NCI-H2081 treated with DMSO at 0.1 percent for 48 hours (cell line): ENCODE results near the gene TBX20.
A peak's percentile ranks its signal among the peaks of the same experiment; 100 is the strongest.
"Not testable (repeated sequence)": the region's sequence is repeated elsewhere in the genome, so short reads cannot be mapped to it uniquely, and the experiment has no call there.

Source experiments
- DNase-seq: peaks from one replicate; lab custom pipeline; 2025; lab: John Stamatoyannopoulos, UW

Gene TBX20

GRCh38 chr7:35220176-35220575 is 33.7 kb downstream of the TBX20 start:
- DNase-seq = not testable (repeated sequence)

GRCh38 chr7:35216033-35216432 is 37.9 kb downstream of the TBX20 start:
- DNase-seq = not testable (repeated sequence)

- not testable (repeated sequence) for DNase-seq
These were observed 38.8 kb downstream of the TBX20 start for GRCh38 chr7:35215063-35215462.

GRCh38 chr7:35206924-35207323 is 47.0 kb downstream of the TBX20 start:
- not testable (repeated sequence) for DNase-seq

GRCh38 chr7:35204850-35205249 is 49.0 kb downstream of the TBX20 start:
- not testable (repeated sequence) for DNase-seq

- not testable (repeated sequence) for DNase-seq
These were observed 49.9 kb downstream of the TBX20 start for GRCh38 chr7:35204031-35204430.

- not testable (repeated sequence) for DNase-seq
These were observed 51.5 kb downstream of the TBX20 start for GRCh38 chr7:35202353-35202752.

GRCh38 chr7:35200170-35200569 is 53.7 kb downstream of the TBX20 start:
- not testable (repeated sequence) for DNase-seq

GRCh38 chr7:35198370-35199140 is 55.3 kb downstream of the TBX20 start:
- DNase-seq = not testable (repeated sequence)

GRCh38 chr7:35191571-35191970 is 62.3 kb downstream of the TBX20 start:
- not testable (repeated sequence) for DNase-seq

GRCh38 chr7:35190146-35190773 is 63.6 kb downstream of the TBX20 start:
- not testable (repeated sequence) for DNase-seq

- DNase-seq = not testable (repeated sequence)
These were observed 67.1 kb downstream of the TBX20 start for GRCh38 chr7:35186751-35187150.

- peak; percentile 30 for DNase-seq
These were observed 67.8 kb downstream of the TBX20 start for GRCh38 chr7:35185908-35186731.

- not testable (repeated sequence) for DNase-seq
These were observed 68.4 kb downstream of the TBX20 start for GRCh38 chr7:35185578-35185907.

GRCh38 chr7:35184961-35185360 is 68.9 kb downstream of the TBX20 start:
- DNase-seq = not testable (repeated sequence)

- DNase-seq = not testable (repeated sequence)
These were observed 69.9 kb downstream of the TBX20 start for GRCh38 chr7:35183873-35184503.

GRCh38 chr7:35180665-35181064 is 73.2 kb downstream of the TBX20 start:
- DNase-seq = not testable (repeated sequence)

GRCh38 chr7:35173176-35173575 is 80.7 kb downstream of the TBX20 start:
- not testable (repeated sequence) for DNase-seq

- DNase-seq = not testable (repeated sequence)
These were observed 81.8 kb downstream of the TBX20 start for GRCh38 chr7:35172131-35172530.

GRCh38 chr7:35167658-35168057 is 86.2 kb downstream of the TBX20 start:
- DNase-seq = not testable (repeated sequence)

- not testable (repeated sequence) for DNase-seq
These were observed 86.7 kb downstream of the TBX20 start for GRCh38 chr7:35167158-35167557.
